Hepatocyte (in vitro differentiated cells): ENCODE measurements around the gene XXYLT1. TPM values are rescaled to one million over a fixed set of nuclear protein-coding genes. Genes with fewer than 3 reads are reported as not detected.

Experiments used
- DNase-seq: peaks from one replicate; pipeline ENCODE4 v3.0.0-alpha.2; 2016; ENCODE audit warnings: low spot score
- H2AFZ ChIP-seq: fragments of 200-600 bp; sonication (generic); 2 replicates; pipeline ENCODE4 v1.6.0; 2016; ENCODE audit warnings: antibody characterized with exemption, mild to moderate bottlenecking
- H3K27ac ChIP-seq: fragments of 200-600 bp; sonication (generic); 2 replicates; pipeline ENCODE4 v1.5.1; 2016; ENCODE audit warnings: mild to moderate bottlenecking
- H3K27me3 ChIP-seq: fragments of 200-600 bp; sonication (generic); 2 replicates; pipeline ENCODE4 v1.6.1; 2016
- H3K36me3 ChIP-seq: fragments of 200-600 bp; sonication (generic); replicated peaks from 2 replicates; pipeline ENCODE4 v1.5.1; 2016; ENCODE audit warnings: low read depth; ENCODE audit not compliant: insufficient read depth
- H3K4me1 ChIP-seq: fragments of 200-600 bp; sonication (generic); 2 replicates; pipeline ENCODE4 v1.5.1; 2016; ENCODE audit warnings: mild to moderate bottlenecking, moderate library complexity; ENCODE audit not compliant: insufficient read depth
- H3K4me2 ChIP-seq: fragments of 200-600 bp; sonication (generic); 2 replicates; pipeline ENCODE4 v1.6.0; 2016
- H3K4me3 ChIP-seq: fragments of 200-600 bp; sonication (generic); 2 replicates; pipeline ENCODE4 v1.5.1; 2016; ENCODE audit warnings: mild to moderate bottlenecking
- H3K79me2 ChIP-seq: fragments of 200-600 bp; sonication (generic); 2 replicates; pipeline ENCODE4 v1.6.0; 2017; ENCODE audit warnings: mild to moderate bottlenecking
- H3K9me2 ChIP-seq: fragments of 200-600 bp; sonication (generic); replicated peaks from 2 replicates; pipeline ENCODE4 v1.6.0; 2017; ENCODE audit warnings: mild to moderate bottlenecking; ENCODE audit not compliant: insufficient read depth
- H3K9me3 ChIP-seq: fragments of 200-600 bp; sonication (generic); 2 replicates; pipeline ENCODE4 v1.5.1; 2016; ENCODE audit warnings: low read depth, mild to moderate bottlenecking
- H4K20me1 ChIP-seq: fragments of 200-600 bp; sonication (generic); 2 replicates; pipeline ENCODE4 v1.6.0; 2016; ENCODE audit warnings: mild to moderate bottlenecking; ENCODE audit not compliant: insufficient read depth, poor library complexity, severe bottlenecking
- EZH2 ChIP-seq: fragments of 200-600 bp; sonication (generic); IDR thresholded peaks from 2 replicates; pipeline ENCODE4 v1.6.1; 2016; ENCODE audit warnings: antibody characterized with exemption, mild to moderate bottlenecking, borderline replicate concordance
- EZH2phosphoT487 ChIP-seq: fragments of 200-600 bp; sonication (generic); IDR thresholded peaks from one replicate; pipeline ENCODE4 v1.6.1; 2018; ENCODE audit warnings: antibody characterized with exemption, mild to moderate bottlenecking, low read depth, moderate library complexity; ENCODE audit not compliant: unreplicated experiment, severe bottlenecking
- WGBS: methylation state at CpG from one replicate; pipeline ENCODE4 v1.1.6; 2016; ENCODE audit warnings: low lambda C conversion rate; ENCODE audit errors: missing lambda C conversion rate; 5-methylcytosine and 5-hydroxymethylcytosine counted together
- polyA plus RNA-seq: library from polyadenylated mRNA; unstranded; fragments of >200 nt; fragmentation: Nextera tagmentation; extraction: Ambion mirVana; gene quantifications from 2 replicates; pipeline ENCODE4 v1.2.1, GENCODE V29; 2016
- total RNA-seq: library from RNA; depleted of rRNA; stranded (reverse); fragments of >200 nt; gene quantifications from 2 replicates; pipeline ENCODE4 v1.2.3, GENCODE V29; 2014
- TF ChIP-seq, protein P1 (sequence below): fragments of 200-600 bp; sonication (generic); IDR thresholded peaks from 2 replicates; pipeline ENCODE4 v1.5.1; 2016; ENCODE audit warnings: antibody characterized with exemption, mild to moderate bottlenecking; ENCODE audit not compliant: poor library complexity

XXYLT1 gene
- total and polyA plus RNA-seq, 2 experiments from 2014 or later: 20.9 to 25.6 TPM

DNA sequence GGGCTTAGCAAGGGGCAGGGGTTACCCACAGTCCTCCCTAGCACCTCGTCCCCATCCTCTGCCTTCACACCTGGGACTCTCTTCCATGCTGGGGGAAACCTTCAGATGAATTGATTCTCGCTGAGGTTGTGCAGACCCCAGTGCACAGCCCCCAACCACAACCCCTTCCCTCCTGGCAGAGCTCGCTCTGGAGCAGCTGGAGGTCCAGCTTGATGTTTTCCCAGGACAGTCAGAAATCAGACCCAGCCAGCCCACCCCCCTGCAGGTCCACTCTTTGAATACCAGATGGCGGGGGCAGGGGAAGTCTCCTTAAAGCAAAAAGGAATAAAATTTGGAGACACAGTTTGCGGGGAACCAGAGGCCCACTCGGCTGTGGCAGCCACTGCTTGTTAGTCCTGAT, 234.4 kb downstream of the XXYLT1 start:
- TF ChIP-seq, protein P1, sequence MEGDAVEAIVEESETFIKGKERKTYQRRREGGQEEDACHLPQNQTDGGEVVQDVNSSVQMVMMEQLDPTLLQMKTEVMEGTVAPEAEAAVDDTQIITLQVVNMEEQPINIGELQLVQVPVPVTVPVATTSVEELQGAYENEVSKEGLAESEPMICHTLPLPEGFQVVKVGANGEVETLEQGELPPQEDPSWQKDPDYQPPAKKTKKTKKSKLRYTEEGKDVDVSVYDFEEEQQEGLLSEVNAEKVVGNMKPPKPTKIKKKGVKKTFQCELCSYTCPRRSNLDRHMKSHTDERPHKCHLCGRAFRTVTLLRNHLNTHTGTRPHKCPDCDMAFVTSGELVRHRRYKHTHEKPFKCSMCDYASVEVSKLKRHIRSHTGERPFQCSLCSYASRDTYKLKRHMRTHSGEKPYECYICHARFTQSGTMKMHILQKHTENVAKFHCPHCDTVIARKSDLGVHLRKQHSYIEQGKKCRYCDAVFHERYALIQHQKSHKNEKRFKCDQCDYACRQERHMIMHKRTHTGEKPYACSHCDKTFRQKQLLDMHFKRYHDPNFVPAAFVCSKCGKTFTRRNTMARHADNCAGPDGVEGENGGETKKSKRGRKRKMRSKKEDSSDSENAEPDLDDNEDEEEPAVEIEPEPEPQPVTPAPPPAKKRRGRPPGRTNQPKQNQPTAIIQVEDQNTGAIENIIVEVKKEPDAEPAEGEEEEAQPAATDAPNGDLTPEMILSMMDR: no peak
- no peaks in the 10 kb centered on the region for H3K9me2 ChIP-seq
- WGBS: 80% methylated on average over 6 of the region's 6 CpGs
- H3K4me3 ChIP-seq: no peak overlapping the region
- no peak overlapping the region for H2AFZ ChIP-seq
- H3K4me2 ChIP-seq: no peak overlapping the region
- H3K36me3 ChIP-seq: no peaks in the 10 kb centered on the region
- no peaks in the 10 kb centered on the region for H3K9me3 ChIP-seq
- H3K27me3 ChIP-seq: no peaks in the 10 kb centered on the region
- no peaks in the 10 kb centered on the region for H4K20me1 ChIP-seq
- no peaks in the 10 kb centered on the region for H3K79me2 ChIP-seq
- DNase-seq: no peak
- H3K4me1 ChIP-seq: peaks cover 26% of the 10 kb centered on the region
- H3K27ac ChIP-seq: no peak overlapping the region

GRCh38 chr3:195036203-195036505, 234.8 kb downstream of the XXYLT1 start:
- Histone ChIP-seq H3K9me3 (no peaks in the 10 kb centered on the region), H3K4me1 (peaks cover 30% of the 10 kb centered on the region), H2AFZ (no peak overlapping the region), H3K9me2 (no peaks in the 10 kb centered on the region), H3K27ac (no peak overlapping the region), H4K20me1 (no peaks in the 10 kb centered on the region), H3K4me2 (no peak overlapping the region), H3K79me2 (no peaks in the 10 kb centered on the region), H3K36me3 (no peaks in the 10 kb centered on the region), H3K27me3 (no peaks in the 10 kb centered on the region), H3K4me3 (no peak overlapping the region)
- TF ChIP-seq EZH2: no peak
- TF ChIP-seq EZH2phosphoT487: no peak
- TF ChIP-seq, protein P1: no peak
- WGBS: 72% methylated on average over 7 of the region's 17 CpGs
- DNase-seq: peak; percentile 2

- no peak overlapping the region for H3K27ac ChIP-seq
- H3K9me3 ChIP-seq: no peaks in the 10 kb centered on the region
- H3K36me3 ChIP-seq: no peaks in the 10 kb centered on the region
- no peaks in the 10 kb centered on the region for H3K79me2 ChIP-seq
- H3K27me3 ChIP-seq: no peaks in the 10 kb centered on the region
- no peak overlapping the region for H3K4me3 ChIP-seq
- TF ChIP-seq EZH2phosphoT487: no peak
- TF ChIP-seq EZH2: no peak
- TF ChIP-seq, protein P1: peak; percentile 14
- 91% methylated on average over 38 of the region's 42 CpGs for WGBS
- no peak for DNase-seq
- H4K20me1 ChIP-seq: no peaks in the 10 kb centered on the region
- peaks cover 35% of the 10 kb centered on the region for H3K4me1 ChIP-seq
- no peak overlapping the region for H3K4me2 ChIP-seq
- no peak overlapping the region for H2AFZ ChIP-seq
- no peaks in the 10 kb centered on the region for H3K9me2 ChIP-seq
These were observed 235.4 kb downstream of the XXYLT1 start for GRCh38 chr3:195035345-195036202.
